ENCODE data around the gene MBOAT2. TPM values are rescaled to one million over a fixed set of nuclear protein-coding genes. Genes with fewer than 3 reads are reported as not detected.

The MBOAT2 gene
- polyA plus RNA-seq, 1 donor (not counting 4 experiments of a cell fraction or from before 2014, with no cell fraction given): 121 TPM

- Histone ChIP-seq H3K4me3 (ENCODE audit: control insufficient read depth in 2 of 3, extremely low read depth in 1 of 3, insufficient read depth in 2 of 3, low read depth in 1 of 3, low read length in 3 of 3) (no peak overlapping the region), H3K9me3 (ENCODE audit: control insufficient read depth, low read depth, low read length) (no peaks in the 10 kb centered on the region), H3K36me3 (ENCODE audit: control insufficient read depth in 2 of 2, extremely low read depth in 1 of 2, insufficient read depth in 2 of 2, low read length in 2 of 2) (no peaks in the 10 kb centered on the region), H2AFZ (ENCODE audit: control insufficient read depth, low read length) (no peak overlapping the region), H3K27ac (ENCODE audit: control insufficient read depth, insufficient read depth, low read length) (no peak overlapping the region), H3K27me3 (ENCODE audit: control insufficient read depth, extremely low read depth, insufficient read depth, low read length) (no peaks in the 10 kb centered on the region), H3K4me2 (ENCODE audit: control insufficient read depth, extremely low read depth, insufficient read depth, low read depth, low read length) (no peak overlapping the region), H3K4me1 (ENCODE audit: control insufficient read depth, extremely low read depth, insufficient read depth, low read length) (peaks cover 30% of the 10 kb centered on the region), H3K9me1 (ENCODE audit: control insufficient read depth, extremely low read depth, insufficient read depth, low read length) (peaks cover 8% of the 10 kb centered on the region), H3K79me2 (ENCODE audit: control insufficient read depth, insufficient read depth, low read length) (peaks cover 95% of the 10 kb centered on the region), H4K20me1 (ENCODE audit: control insufficient read depth, extremely low read depth, insufficient read depth, low read length) (peaks cover 7% of the 10 kb centered on the region), H3K9ac (ENCODE audit: control insufficient read depth, extremely low read depth, insufficient read depth, low read length) (no peak overlapping the region)
- no peak for TF ChIP-seq CTCF (optimal IDR thresholded peaks at IDR 0.05 in 1 of 3, IDR thresholded peaks at IDR 0.05 in 1 of 3, conservative IDR thresholded peaks at IDR 0.05 in 1 of 3; ENCODE audit: extremely low read depth in 1 of 3, insufficient read depth in 2 of 3, low read length in 3 of 3)
- TF ChIP-seq EZH2 (IDR thresholded peaks at IDR 0.05; ENCODE audit: low read length): no peak
- FAIRE-seq (no peak), DNase-seq (ENCODE audit: low read depth, low spot score) (no peak)
- dilution Hi-C loops (cut with MboI; ENCODE audit: extremely low pct_ligation_motif_present, low sequenced_read_pairs): no loop called here
Measured at GRCh38 chr2:8996006-8996405, 7.5 kb downstream of the MBOAT2 start.

GRCh38 chr2:8994386-8994785 lies 9.1 kb downstream of the MBOAT2 start:
- H3K79me2 ChIP-seq (ENCODE audit: control insufficient read depth, insufficient read depth, low read length): peaks cover 95% of the 10 kb centered on the region
- H3K4me1 ChIP-seq (ENCODE audit: control insufficient read depth, extremely low read depth, insufficient read depth, low read length): peaks cover 16% of the 10 kb centered on the region
- H3K36me3 ChIP-seq (ENCODE audit: control insufficient read depth in 2 of 2, extremely low read depth in 1 of 2, insufficient read depth in 2 of 2, low read length in 2 of 2): no peaks in the 10 kb centered on the region
- H3K27ac ChIP-seq (ENCODE audit: control insufficient read depth, insufficient read depth, low read length): no peak overlapping the region
- no peak overlapping the region for H2AFZ ChIP-seq (ENCODE audit: control insufficient read depth, low read length)
- peaks cover 7% of the 10 kb centered on the region for H4K20me1 ChIP-seq (ENCODE audit: control insufficient read depth, extremely low read depth, insufficient read depth, low read length)
- H3K4me3 ChIP-seq (ENCODE audit: control insufficient read depth in 2 of 3, extremely low read depth in 1 of 3, insufficient read depth in 2 of 3, low read depth in 1 of 3, low read length in 3 of 3): no peak overlapping the region
- TF ChIP-seq CTCF (optimal IDR thresholded peaks at IDR 0.05 in 1 of 3, IDR thresholded peaks at IDR 0.05 in 1 of 3, conservative IDR thresholded peaks at IDR 0.05 in 1 of 3; ENCODE audit: extremely low read depth in 1 of 3, insufficient read depth in 2 of 3, low read length in 3 of 3) (no peak), EZH2 (IDR thresholded peaks at IDR 0.05; ENCODE audit: low read length) (no peak)
- H3K9me1 ChIP-seq (ENCODE audit: control insufficient read depth, extremely low read depth, insufficient read depth, low read length): peaks cover 6% of the 10 kb centered on the region
- no peaks in the 10 kb centered on the region for H3K27me3 ChIP-seq (ENCODE audit: control insufficient read depth, extremely low read depth, insufficient read depth, low read length)
- H3K9ac ChIP-seq (ENCODE audit: control insufficient read depth, extremely low read depth, insufficient read depth, low read length): no peak overlapping the region
- no peak overlapping the region for H3K4me2 ChIP-seq (ENCODE audit: control insufficient read depth, extremely low read depth, insufficient read depth, low read depth, low read length)
- no peak for FAIRE-seq
- dilution Hi-C loops (cut with MboI; ENCODE audit: extremely low pct_ligation_motif_present, low sequenced_read_pairs): no loop called here
- H3K9me3 ChIP-seq (ENCODE audit: control insufficient read depth, low read depth, low read length): no peaks in the 10 kb centered on the region
- DNase-seq (ENCODE audit: low read depth, low spot score): no peak

Measured in keratinocyte (primary cell).